ENCODE data around the gene AUTS2. TPM values are rescaled to one million over a fixed set of nuclear protein-coding genes. Genes with fewer than 3 reads are reported as not detected.

AUTS2 gene
- total RNA-seq, 1 donor from 2014 or later: 9.9 TPM

- no peak overlapping the region for H3K4me3 ChIP-seq (ENCODE audit: low read depth, low read length)
- no peaks in the 10 kb centered on the region for H3K27me3 ChIP-seq (ENCODE audit: control insufficient read depth, insufficient read depth, low read length)
- no peak for DNase-seq (ENCODE audit: low read depth)
- TF ChIP-seq, protein P1, sequence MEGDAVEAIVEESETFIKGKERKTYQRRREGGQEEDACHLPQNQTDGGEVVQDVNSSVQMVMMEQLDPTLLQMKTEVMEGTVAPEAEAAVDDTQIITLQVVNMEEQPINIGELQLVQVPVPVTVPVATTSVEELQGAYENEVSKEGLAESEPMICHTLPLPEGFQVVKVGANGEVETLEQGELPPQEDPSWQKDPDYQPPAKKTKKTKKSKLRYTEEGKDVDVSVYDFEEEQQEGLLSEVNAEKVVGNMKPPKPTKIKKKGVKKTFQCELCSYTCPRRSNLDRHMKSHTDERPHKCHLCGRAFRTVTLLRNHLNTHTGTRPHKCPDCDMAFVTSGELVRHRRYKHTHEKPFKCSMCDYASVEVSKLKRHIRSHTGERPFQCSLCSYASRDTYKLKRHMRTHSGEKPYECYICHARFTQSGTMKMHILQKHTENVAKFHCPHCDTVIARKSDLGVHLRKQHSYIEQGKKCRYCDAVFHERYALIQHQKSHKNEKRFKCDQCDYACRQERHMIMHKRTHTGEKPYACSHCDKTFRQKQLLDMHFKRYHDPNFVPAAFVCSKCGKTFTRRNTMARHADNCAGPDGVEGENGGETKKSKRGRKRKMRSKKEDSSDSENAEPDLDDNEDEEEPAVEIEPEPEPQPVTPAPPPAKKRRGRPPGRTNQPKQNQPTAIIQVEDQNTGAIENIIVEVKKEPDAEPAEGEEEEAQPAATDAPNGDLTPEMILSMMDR (IDR thresholded peaks at IDR 0.05; ENCODE audit: insufficient read depth, low read length, poor library complexity, severe bottlenecking): no peak
- H3K36me3 ChIP-seq (ENCODE audit: control insufficient read depth, insufficient read depth, low read length): no peaks in the 10 kb centered on the region
Observed at GRCh38 chr7:70053421-70053820, 455.1 kb downstream of the AUTS2 start.

GRCh38 chr7:70053989-70054388, 455.7 kb downstream of the AUTS2 start:
- no peak for DNase-seq (ENCODE audit: low read depth)
- H3K27me3 ChIP-seq (ENCODE audit: control insufficient read depth, insufficient read depth, low read length): no peaks in the 10 kb centered on the region
- no peak overlapping the region for H3K4me3 ChIP-seq (ENCODE audit: low read depth, low read length)
- TF ChIP-seq, protein P1 (IDR thresholded peaks at IDR 0.05; ENCODE audit: insufficient read depth, low read length, poor library complexity, severe bottlenecking): no peak
- H3K36me3 ChIP-seq (ENCODE audit: control insufficient read depth, insufficient read depth, low read length): no peaks in the 10 kb centered on the region

DNA sequence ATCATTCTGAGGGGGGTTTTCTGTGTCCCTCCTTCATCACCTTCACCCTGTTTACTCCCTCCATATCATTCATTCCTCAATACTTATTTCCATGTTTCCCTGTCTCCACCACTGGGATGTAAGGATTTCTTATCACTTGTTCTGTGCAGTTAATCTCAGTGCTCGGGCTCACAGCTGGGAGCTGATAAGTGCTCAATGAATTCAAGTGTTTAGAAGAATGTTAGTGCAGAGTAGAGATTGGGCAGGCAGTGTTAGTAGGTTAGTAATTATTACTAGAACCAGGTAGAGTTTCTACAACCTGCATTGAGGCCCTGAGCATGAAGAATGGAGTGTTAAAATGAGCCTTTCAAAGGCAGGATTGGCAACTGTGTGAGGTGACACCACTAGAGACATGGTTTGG, 458.1 kb downstream of the AUTS2 start:
- DNase-seq (ENCODE audit: low read depth): no peak
- no peaks in the 10 kb centered on the region for H3K27me3 ChIP-seq (ENCODE audit: control insufficient read depth, insufficient read depth, low read length)
- no peaks in the 10 kb centered on the region for H3K36me3 ChIP-seq (ENCODE audit: control insufficient read depth, insufficient read depth, low read length)
- no peak overlapping the region for H3K4me3 ChIP-seq (ENCODE audit: low read depth, low read length)
- TF ChIP-seq, protein P1 (IDR thresholded peaks at IDR 0.05; ENCODE audit: insufficient read depth, low read length, poor library complexity, severe bottlenecking): no peak

DNA sequence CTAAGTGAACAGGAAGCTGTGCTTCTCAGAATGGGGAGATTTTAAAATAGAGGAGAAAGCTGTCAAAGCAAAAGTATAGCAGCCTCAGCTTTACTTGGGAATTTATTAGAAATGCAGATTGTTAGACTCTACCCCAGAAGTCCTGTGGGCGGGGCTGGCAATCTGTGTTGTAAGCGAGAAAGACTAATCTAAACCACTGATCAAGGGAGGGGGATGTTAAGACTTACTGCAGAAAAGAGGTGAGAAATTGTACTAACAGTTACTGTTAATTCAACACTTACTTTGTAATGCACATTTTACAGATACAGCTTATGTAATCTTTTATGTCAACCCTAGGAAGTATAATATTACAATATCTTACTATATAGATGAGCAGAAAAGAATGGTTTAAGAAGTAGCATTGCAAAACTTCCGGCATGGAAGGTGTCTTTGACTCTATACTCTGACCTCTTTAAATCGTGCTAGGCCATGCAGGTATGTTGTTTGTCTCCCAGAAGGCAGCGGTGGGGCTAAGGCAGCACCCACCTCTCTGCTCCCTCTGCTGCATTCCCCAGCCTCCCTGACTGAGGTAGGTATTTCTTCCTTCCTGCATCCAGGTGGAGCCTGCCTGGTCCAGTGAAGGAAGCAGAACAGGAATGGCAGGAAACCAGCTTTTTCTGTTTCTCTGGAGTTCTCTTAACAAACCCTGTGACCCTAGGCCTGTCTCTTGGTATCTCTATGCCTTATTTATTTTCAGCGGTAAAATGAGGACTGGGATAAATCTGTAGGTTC, 462.2 kb downstream of the AUTS2 start:
- TF ChIP-seq, protein P1 (IDR thresholded peaks at IDR 0.05; ENCODE audit: insufficient read depth, low read length, poor library complexity, severe bottlenecking): no peak
- DNase-seq (ENCODE audit: low read depth): no peak
- no peaks in the 10 kb centered on the region for H3K36me3 ChIP-seq (ENCODE audit: control insufficient read depth, insufficient read depth, low read length)
- no peak overlapping the region for H3K4me3 ChIP-seq (ENCODE audit: low read depth, low read length)
- no peaks in the 10 kb centered on the region for H3K27me3 ChIP-seq (ENCODE audit: control insufficient read depth, insufficient read depth, low read length)

- Histone ChIP-seq H3K4me3 (ENCODE audit: low read depth, low read length) (no peak overlapping the region), H3K27me3 (ENCODE audit: control insufficient read depth, insufficient read depth, low read length) (no peaks in the 10 kb centered on the region), H3K36me3 (ENCODE audit: control insufficient read depth, insufficient read depth, low read length) (no peaks in the 10 kb centered on the region)
- no peak for DNase-seq (ENCODE audit: low read depth)
- TF ChIP-seq, protein P1 (IDR thresholded peaks at IDR 0.05; ENCODE audit: insufficient read depth, low read length, poor library complexity, severe bottlenecking): no peak
Observed at GRCh38 chr7:70063371-70063770, 465.1 kb downstream of the AUTS2 start.

DNA sequence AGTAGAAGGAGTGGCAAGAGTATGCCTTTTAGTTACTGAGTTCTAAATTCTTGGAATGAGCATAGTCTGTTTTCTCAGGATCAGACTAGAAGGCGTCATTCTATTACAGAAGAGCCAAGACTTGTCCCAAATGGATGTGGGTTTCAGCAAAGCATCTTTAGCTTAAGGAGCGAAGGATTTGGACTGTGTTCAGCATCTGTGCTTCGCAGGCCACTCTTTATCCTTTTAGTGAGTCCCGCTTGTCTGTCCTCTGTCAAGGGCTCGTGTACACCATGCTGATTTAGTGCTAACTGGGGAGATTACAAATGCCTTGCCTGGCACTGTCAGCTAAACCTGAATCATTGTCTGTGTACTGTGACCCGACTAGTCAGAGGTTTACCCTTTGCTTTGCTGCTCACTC, 465.7 kb downstream of the AUTS2 start:
- TF ChIP-seq, protein P1 (IDR thresholded peaks at IDR 0.05; ENCODE audit: insufficient read depth, low read length, poor library complexity, severe bottlenecking): no peak
- DNase-seq (ENCODE audit: low read depth): no peak
- Histone ChIP-seq H3K27me3 (ENCODE audit: control insufficient read depth, insufficient read depth, low read length) (no peaks in the 10 kb centered on the region), H3K36me3 (ENCODE audit: control insufficient read depth, insufficient read depth, low read length) (no peaks in the 10 kb centered on the region), H3K4me3 (ENCODE audit: low read depth, low read length) (no peak overlapping the region)

Data from kidney epithelial cell (primary cell).